MM.1S (cell line): ENCODE results near the gene TEX10.

Source experiments
- DNase-seq: peaks from one replicate; pipeline ENCODE4 v3.0.0-alpha.2; 2015
- H2AFZ ChIP-seq: fragments of 300-600 bp; sonication (generic); 2 replicates; pipeline ENCODE4 v1.6.0; 2016; ENCODE audit warnings: antibody characterized with exemption, low read length
- H3F3A ChIP-seq: fragments of 300-600 bp; sonication (generic); 2 replicates; pipeline ENCODE4 v1.6.1; 2016; ENCODE audit warnings: mild to moderate bottlenecking, antibody characterized with exemption, low read length, moderate library complexity, mixed read lengths; ENCODE audit not compliant: insufficient read depth
- H3K27ac ChIP-seq: fragments of 300-600 bp; sonication (generic); 2 replicates; pipeline ENCODE4 v1.5.1; 2016; ENCODE audit warnings: mild to moderate bottlenecking, low read length
- H3K27me3 ChIP-seq: fragments of 300-600 bp; sonication (generic); replicated peaks from 2 replicates; pipeline ENCODE4 v1.6.0; 2016; ENCODE audit warnings: low read length; ENCODE audit not compliant: insufficient read depth
- H3K36me3 ChIP-seq: fragments of 300-600 bp; sonication (generic); replicated peaks from 2 replicates; pipeline ENCODE4 v1.6.1; 2016; ENCODE audit warnings: mild to moderate bottlenecking, low read length, mixed read lengths; ENCODE audit not compliant: insufficient read depth
- H3K4me1 ChIP-seq: fragments of 300-600 bp; sonication (generic); 2 replicates; pipeline ENCODE4 v1.6.1; 2016; ENCODE audit warnings: low read length, mixed read lengths
- H3K4me2 ChIP-seq: fragments of 300-600 bp; sonication (generic); 2 replicates; pipeline ENCODE4 v1.6.0; 2016; ENCODE audit warnings: low read depth, low read length
- H3K4me3 ChIP-seq: fragments of 300-600 bp; sonication (generic); 2 replicates; pipeline ENCODE4 v1.5.1; 2016; ENCODE audit warnings: low read length, mixed read lengths
- H3K79me2 ChIP-seq: fragments of 300-600 bp; sonication (generic); 2 replicates; pipeline ENCODE4 v1.6.1; 2016; ENCODE audit warnings: mixed run types, low read length, mixed read lengths
- H3K9ac ChIP-seq: fragments of 300-600 bp; sonication (generic); 2 replicates; pipeline ENCODE4 v1.6.1; 2016; ENCODE audit warnings: low read length, mixed read lengths
- H3K9me2 ChIP-seq: fragments of 300-600 bp; sonication (generic); replicated peaks from 2 replicates; pipeline ENCODE4 v1.6.1; 2016; ENCODE audit warnings: mild to moderate bottlenecking, low read length, mixed read lengths; ENCODE audit not compliant: insufficient read depth
- H3K9me3 ChIP-seq: fragments of 300-600 bp; sonication (generic); replicated peaks from 2 replicates; pipeline ENCODE4 v1.6.1; 2016; ENCODE audit warnings: mild to moderate bottlenecking, low read length, mixed read lengths; ENCODE audit not compliant: insufficient read depth
- H4K20me1 ChIP-seq: fragments of 300-600 bp; sonication (generic); 2 replicates; pipeline ENCODE4 v1.6.1; 2016; ENCODE audit warnings: mild to moderate bottlenecking, low read length, moderate library complexity, mixed read lengths; ENCODE audit not compliant: insufficient read depth
- EZH2 ChIP-seq: fragments of 300-600 bp; sonication (generic); optimal IDR thresholded peaks from 2 replicates; pipeline ENCODE3; 2017; ENCODE audit warnings: low read depth, mild to moderate bottlenecking, antibody characterized with exemption, low read length, mixed read lengths
- EZH2phosphoT487 ChIP-seq: fragments of 300-600 bp; sonication (generic); IDR thresholded peaks from 2 replicates; pipeline ENCODE4 v1.6.1; 2018; ENCODE audit warnings: antibody characterized with exemption, low read length
- TF ChIP-seq, protein P1 (sequence below): fragments of 300-600 bp; sonication (generic); IDR thresholded peaks from 2 replicates; pipeline ENCODE4 v1.5.1; 2016; ENCODE audit warnings: antibody characterized with exemption, low read length, mixed read lengths

Gene TEX10

DNA sequence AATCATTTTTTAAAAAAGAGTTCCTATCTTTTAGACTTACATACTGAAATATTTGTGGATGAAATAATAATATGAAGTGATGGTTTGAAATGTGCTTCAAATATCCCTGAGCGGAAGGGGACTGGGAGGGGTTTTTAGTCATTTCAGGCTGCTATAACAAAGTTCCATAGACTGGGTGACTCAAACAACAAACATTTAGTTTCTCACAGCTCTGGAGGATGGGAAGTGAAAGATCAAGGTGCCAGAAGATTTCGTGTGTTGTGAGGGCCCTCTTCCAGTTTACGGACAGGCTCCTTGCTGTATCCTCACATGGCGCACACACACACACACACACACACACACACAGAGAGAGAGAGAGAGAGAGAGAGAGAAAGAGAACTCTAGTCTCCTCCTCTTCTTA, 27.1 kb upstream of the TEX10 start:
- no peaks in the 10 kb centered on the region for H3F3A ChIP-seq
- H3K9me3 ChIP-seq: no peaks in the 10 kb centered on the region
- H3K4me3 ChIP-seq: no peak overlapping the region
- H3K27ac ChIP-seq: no peak overlapping the region
- no peaks in the 10 kb centered on the region for H3K4me1 ChIP-seq
- no peak for DNase-seq
- no peak overlapping the region for H2AFZ ChIP-seq
- no peak overlapping the region for H3K4me2 ChIP-seq
- no peaks in the 10 kb centered on the region for H3K27me3 ChIP-seq
- H3K9me2 ChIP-seq: no peaks in the 10 kb centered on the region
- H3K36me3 ChIP-seq: no peaks in the 10 kb centered on the region
- no peak for TF ChIP-seq EZH2
- TF ChIP-seq, protein P1, sequence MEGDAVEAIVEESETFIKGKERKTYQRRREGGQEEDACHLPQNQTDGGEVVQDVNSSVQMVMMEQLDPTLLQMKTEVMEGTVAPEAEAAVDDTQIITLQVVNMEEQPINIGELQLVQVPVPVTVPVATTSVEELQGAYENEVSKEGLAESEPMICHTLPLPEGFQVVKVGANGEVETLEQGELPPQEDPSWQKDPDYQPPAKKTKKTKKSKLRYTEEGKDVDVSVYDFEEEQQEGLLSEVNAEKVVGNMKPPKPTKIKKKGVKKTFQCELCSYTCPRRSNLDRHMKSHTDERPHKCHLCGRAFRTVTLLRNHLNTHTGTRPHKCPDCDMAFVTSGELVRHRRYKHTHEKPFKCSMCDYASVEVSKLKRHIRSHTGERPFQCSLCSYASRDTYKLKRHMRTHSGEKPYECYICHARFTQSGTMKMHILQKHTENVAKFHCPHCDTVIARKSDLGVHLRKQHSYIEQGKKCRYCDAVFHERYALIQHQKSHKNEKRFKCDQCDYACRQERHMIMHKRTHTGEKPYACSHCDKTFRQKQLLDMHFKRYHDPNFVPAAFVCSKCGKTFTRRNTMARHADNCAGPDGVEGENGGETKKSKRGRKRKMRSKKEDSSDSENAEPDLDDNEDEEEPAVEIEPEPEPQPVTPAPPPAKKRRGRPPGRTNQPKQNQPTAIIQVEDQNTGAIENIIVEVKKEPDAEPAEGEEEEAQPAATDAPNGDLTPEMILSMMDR: no peak
- no peak for TF ChIP-seq EZH2phosphoT487
- H3K79me2 ChIP-seq: no peaks in the 10 kb centered on the region
- H4K20me1 ChIP-seq: no peaks in the 10 kb centered on the region
- no peak overlapping the region for H3K9ac ChIP-seq

DNA sequence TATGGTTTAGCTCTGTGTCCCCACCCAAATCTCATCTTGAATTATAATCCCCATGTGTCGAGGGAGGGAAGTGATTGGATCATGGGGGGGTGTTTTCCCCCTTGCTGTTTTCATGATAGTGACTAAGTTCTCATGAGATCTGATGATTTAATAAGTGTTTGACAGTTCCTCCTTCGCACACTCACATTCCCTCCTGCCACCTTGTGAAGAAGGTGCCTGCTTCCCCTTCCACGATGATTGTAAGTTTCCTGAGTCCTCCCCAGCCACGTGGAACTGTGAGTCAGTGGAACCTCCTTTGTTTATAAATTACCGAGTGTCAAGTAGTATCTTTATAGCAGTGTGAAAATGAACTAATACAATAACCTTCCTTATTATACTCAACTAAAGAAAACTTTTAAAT, 24.3 kb upstream of the TEX10 start:
- H2AFZ ChIP-seq: no peak overlapping the region
- DNase-seq: no peak
- no peak for TF ChIP-seq EZH2phosphoT487
- no peak for TF ChIP-seq EZH2
- TF ChIP-seq, protein P1: no peak

DNA sequence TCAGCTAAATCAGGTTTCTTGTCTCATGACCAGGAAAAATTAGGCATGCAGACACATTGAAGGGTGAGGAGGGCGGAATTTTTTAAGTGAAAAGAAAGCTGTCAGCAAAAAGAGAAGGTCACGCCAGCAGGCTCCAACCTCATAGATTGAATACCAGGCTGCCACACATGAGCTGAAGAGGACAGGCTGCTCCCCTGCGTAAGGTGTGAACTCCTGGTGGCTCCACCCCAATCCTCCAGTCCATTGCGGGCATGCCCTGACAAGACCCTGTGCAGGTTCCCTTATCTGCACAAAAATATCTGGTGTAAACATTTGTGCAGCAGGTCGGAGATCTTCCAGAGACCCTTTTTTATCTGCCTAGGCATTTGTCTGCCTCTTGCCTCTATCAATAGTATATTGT, 22.9 kb upstream of the TEX10 start:
- H3K9me2 ChIP-seq: no peaks in the 10 kb centered on the region
- H3K9ac ChIP-seq: no peak overlapping the region
- no peaks in the 10 kb centered on the region for H4K20me1 ChIP-seq
- no peaks in the 10 kb centered on the region for H3F3A ChIP-seq
- no peak overlapping the region for H3K4me2 ChIP-seq
- no peaks in the 10 kb centered on the region for H3K79me2 ChIP-seq
- no peak overlapping the region for H3K4me3 ChIP-seq
- H3K4me1 ChIP-seq: no peaks in the 10 kb centered on the region
- no peaks in the 10 kb centered on the region for H3K36me3 ChIP-seq
- DNase-seq: no peak
- H3K27ac ChIP-seq: no peak overlapping the region
- no peaks in the 10 kb centered on the region for H3K27me3 ChIP-seq
- H2AFZ ChIP-seq: no peak overlapping the region
- TF ChIP-seq EZH2 (no peak), EZH2phosphoT487 (no peak)
- TF ChIP-seq, protein P1: no peak
- no peaks in the 10 kb centered on the region for H3K9me3 ChIP-seq

More for the DNA sequence above, 24.3 kb upstream of the TEX10 start:
- H3K4me3 ChIP-seq: no peak overlapping the region
- no peak overlapping the region for H3K4me2 ChIP-seq
- H3K36me3 ChIP-seq: no peaks in the 10 kb centered on the region
- H3K9me3 ChIP-seq: no peaks in the 10 kb centered on the region
- H4K20me1 ChIP-seq: no peaks in the 10 kb centered on the region
- no peak overlapping the region for H3K27ac ChIP-seq
- H3K9me2 ChIP-seq: no peaks in the 10 kb centered on the region
- no peaks in the 10 kb centered on the region for H3K27me3 ChIP-seq
- no peaks in the 10 kb centered on the region for H3K79me2 ChIP-seq
- no peaks in the 10 kb centered on the region for H3K4me1 ChIP-seq
- no peaks in the 10 kb centered on the region for H3F3A ChIP-seq
- H3K9ac ChIP-seq: no peak overlapping the region
